NCI-H446 treated with DMSO at 0.1 percent for 48 hours (cell line): ENCODE data around the gene CPTP.
"Not testable (repeated sequence)": the region's sequence is repeated elsewhere in the genome, so short reads cannot be mapped to it uniquely, and the experiment has no call there.

Source experiments
- DNase-seq: peaks from one replicate; lab custom pipeline; 2025; lab: John Stamatoyannopoulos, UW

Gene CPTP

DNA sequence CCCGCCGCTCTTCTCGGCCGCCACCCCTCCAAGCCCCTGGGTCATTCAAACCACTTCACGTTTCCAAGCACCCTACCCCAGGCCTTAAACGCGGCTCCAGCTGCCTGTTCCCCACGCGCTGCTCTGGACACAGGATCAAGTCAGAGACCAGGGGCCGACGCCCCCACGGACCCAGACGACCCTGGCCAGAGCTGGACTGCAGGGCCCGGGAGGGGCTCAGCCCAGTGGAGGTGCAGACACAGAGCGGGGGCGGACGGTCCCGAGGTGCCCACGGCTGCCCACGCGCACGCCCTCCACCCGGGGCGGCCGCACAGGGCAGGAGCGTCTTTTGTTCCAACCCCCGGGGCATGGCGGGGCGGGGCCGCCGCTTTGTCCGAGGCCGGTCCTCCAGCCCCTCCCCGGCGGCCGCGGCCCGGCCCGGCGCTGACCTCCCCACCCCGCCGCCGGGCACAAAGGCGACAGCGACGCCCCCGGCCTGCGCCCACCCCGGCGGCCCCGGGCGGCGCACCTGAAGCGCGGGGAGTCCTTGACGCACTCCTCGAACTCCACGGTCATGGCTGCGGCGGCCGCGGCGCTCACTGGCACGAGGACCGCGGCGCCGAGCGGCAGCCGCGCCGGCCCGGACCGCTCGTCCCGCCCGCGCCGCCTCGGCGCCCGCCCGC, 17.2 kb upstream of the CPTP start:
- no peak for DNase-seq

DNA sequence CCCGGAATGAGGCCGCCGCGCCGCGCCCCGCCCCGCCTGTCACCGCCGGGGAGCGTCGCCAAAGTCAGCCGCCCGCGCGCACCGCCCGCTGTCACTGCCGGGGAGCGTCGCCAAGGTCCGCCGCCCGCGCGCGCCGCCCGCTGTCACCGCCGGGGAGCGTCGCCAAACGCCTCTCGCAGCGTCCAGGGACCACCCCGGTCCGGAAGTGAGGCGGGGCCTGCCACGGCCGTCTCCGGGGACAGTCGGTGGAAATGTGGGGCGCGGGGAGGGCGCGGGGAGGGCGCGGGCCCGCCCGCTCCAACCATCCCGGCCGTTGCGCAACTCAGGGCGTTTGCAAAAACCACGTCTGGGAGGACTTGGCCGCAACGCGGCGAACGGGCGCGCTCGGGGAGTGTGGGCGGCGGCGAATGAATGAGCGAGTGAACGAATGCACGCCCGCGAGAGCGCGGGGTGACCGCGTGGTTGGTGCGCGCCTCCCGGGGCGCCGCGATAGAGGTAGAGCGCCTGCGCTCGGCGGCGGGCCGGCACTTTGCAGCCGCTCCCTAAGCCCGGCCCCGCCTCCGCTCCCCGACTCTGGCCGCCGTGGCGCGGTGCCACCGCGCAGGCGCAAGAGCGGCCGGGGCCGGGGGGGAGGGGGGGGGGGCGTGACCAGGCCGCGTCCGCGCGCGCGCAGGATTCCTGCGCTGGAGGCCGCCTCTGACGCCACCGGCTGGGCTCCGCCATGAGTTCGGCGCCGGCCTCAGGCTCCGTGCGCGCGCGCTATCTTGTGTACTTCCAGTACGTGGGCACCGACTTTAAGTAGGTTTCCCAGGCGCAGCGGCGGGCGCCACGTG, 16.5 kb upstream of the CPTP start, which contains the start of the genes ACAP3 and PUSL1:
Gene ACAP3 (minus strand): TSS at position 8 of the 833 bp plus-strand sequence. CDS start 115 bp downstream, outside the sequence.
Gene PUSL1 (plus strand): TSS at position 675 of the 833 bp plus-strand sequence. CDS start 47 bp downstream, at position 722.
- DNase-seq, result peak; percentile 91

DNA sequence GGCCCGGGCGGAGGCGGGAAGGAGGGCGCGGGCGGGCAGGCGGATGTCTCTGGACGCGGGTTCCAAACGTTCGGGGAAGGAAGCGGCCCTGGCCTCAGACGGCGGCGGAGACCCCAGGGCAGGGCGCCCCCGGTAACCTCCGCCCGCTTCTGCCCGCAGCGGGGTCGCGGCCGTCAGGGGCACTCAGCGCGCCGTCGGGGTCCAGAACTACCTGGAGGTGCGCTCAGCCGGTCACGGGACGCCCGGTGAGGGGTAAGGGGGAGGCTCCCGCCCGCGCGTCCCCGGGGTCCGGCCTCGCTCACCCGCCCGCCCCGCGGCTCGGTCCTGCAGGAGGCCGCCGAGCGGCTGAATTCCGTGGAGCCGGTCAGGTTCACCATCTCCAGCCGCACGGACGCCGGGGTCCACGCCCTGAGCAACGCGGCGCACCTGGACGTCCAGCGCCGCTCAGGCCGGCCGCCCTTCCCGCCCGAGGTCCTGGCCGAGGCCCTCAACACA, 15.8 kb upstream of the CPTP start:
- no peak for DNase-seq

DNA sequence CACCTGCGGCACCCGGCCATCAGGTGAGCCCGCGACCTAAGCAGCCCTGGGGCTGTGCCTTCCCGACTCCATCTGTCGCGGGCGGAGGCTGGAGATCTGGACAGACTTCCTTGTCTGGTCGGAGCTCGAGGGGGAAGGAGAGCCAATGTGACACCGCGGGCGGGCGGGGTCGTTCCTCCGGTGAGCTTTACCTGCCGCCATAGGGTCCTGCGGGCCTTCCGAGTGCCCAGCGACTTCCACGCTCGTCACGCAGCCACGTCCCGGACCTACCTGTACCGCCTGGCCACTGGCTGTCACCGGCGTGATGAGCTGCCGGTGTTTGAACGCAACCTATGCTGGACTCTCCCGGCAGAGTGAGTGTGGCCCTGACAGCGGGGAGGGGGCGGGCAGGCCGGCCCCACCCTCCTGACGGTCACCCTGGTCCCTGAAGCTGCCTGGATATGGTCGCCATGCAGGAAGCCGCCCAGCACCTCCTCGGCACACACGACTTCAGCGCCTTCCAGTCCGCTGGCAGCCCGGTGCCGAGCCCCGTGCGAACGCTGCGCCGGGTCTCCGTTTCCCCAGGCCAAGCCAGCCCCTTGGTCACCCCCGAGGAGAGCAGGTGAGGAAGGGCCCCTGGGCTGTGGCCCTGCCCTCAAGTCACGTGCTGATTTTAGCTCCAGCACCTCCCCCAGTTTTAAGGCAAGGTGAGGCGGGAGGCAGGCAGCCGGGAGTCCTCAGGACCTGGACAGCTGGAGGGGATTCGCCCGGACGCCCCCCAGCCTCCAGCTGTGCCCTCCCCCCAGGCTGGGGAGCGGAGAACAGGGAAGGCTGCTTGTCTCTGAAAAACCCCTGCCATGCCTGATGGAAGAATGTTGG, 15.1 kb upstream of the CPTP start:
- no peak for DNase-seq

DNA sequence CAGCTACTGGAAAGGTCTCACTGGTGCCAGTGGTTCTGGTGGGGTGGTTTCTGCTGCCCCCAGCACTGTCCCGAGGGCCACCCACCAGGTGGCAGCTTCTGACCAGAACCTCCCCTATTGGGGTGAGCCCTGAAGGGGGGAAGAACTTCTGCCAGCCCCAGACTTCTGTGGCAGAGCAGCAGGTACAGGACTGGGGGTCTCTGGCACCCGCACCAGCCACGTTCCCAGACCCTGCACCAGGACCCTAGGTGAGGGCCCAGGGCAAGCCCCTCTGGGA, 14.6 kb upstream of the CPTP start:
- DNase-seq, result no peak

- DNase-seq, result no peak
These were observed 14.0 kb upstream of the CPTP start for GRCh38 chr1:1310476-1311053.

- DNase-seq, result no peak
These were observed 13.2 kb upstream of the CPTP start for GRCh38 chr1:1311107-1312104.

DNA sequence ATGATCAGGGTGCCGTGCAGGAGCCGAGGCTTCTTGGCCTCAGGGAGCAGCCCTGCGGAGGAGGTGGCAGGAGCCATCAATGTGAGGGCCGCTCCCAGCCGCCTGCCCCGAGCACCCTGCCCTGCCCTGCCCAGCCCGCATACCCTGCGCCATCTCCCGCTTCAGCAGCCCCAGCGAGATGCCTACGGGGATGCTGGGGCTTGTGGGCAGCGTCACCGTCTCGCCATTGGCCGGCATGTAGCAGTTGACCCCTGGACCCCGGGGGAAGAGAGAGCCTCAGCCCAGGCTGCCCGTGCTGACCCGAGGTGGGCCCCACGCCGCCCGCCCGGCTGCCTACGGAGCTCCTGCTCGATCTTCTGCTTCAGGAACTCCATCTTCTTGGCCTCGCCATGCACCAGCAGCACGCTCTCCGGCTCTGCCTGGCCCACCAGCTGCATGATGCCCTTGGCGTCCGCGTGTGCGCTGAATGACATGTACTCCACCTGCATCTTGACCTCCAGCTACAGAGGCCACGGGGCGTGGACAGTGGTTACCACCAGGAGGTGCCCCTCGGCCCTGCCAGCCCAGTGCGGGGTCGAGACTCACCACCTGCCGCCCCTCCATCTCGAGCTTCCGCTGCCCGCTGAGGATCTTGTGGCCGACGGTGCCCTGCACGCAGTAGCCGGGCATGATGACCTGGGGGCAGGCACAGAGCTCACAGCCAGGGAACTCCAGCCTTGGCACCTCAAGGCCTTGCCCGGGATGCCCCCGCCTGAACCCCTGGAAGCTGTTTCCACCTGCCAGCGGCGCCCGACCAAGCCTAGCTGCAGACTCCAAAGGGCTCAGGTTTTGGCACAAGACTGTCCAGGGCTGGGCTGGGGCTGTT, 11.9 kb upstream of the CPTP start:
- DNase-seq, result no peak

DNA sequence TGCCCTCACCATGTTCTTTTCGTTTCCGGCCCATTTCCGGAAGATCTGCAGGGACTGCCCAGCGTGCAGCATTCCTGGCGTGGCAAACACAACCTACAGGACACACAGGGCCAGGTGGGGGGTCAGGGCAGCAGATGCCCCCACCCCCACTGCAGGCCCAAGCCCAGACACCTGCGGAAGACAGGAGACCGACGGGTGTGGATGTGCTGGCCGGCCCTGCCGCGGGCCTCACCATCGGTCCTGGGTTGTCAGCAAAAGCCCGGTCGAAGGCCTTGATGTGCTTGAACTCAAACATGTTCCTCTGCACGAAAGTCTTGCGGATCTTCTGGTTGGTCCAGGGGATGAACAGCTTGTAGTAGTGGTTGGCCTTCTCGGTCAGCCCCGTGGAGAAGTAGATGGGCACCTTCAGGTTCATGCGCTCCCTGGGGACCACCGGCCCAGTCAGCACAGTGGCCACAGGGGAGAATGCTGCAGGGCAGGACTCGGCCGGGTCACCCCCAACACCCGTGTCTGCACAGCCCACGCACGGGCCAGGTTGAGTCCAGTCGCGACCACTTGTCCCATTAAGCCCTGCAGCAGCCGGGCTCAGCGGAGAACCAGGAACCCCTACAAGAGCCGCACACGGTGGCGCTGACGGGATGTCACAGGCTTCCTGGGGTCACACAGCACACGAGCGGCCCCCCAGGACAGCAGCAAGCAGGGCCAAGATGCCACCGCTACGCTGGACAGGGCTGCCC, 10.9 kb upstream of the CPTP start:
- DNase-seq, result no peak

DNA sequence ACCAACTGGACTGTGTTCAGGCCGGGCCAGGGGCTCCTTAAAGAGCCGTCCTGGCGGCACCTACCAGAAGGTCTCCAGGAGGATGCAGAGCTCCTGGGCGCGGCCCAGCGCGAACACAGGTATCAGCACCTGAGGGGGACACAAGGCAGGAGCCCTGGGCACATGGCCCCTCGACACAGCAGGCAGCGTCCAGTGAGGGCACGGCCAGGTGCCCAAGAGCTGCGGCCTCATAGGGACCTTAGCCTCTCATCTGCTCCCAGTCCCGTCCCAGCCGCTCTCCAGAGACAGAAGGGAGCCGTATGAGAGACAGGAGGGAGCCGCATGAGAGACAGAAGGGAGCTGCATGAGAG, 10.4 kb upstream of the CPTP start:
- no peak for DNase-seq

DNA sequence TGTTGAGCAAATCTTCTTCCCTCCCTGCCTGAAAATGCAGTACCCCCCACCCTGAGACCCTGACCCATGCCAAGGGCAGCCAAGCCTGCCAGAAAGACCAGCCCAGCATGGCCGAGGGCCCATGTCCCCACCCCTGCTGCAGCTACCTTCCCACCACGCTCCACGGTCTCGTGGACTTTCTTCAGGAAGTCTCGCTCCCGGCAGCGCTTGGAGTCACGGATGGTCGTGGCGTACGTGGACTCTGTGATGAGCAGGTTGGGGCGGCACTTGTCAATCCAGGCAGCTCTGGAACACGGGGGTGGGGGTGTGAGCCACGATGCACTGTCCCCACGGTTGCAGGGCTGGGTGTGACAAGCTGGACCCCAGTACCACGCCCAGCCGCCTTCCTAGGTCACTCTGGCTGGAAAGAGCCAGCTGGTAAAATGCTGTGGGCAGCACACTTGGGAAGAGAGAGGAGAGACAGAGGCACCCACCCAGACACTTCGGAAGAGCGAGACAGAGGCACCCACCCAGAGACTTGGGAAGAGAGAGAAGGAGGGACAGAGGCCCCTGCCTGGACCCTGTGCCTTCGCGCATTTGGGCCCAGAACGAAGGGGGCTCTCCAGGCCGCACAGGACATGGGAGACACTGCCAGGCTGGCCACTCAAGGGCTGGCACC, 9.8 kb upstream of the CPTP start:
- no peak for DNase-seq

- DNase-seq, result no peak
These were observed 9.1 kb upstream of the CPTP start for GRCh38 chr1:1315435-1315954.

DNA sequence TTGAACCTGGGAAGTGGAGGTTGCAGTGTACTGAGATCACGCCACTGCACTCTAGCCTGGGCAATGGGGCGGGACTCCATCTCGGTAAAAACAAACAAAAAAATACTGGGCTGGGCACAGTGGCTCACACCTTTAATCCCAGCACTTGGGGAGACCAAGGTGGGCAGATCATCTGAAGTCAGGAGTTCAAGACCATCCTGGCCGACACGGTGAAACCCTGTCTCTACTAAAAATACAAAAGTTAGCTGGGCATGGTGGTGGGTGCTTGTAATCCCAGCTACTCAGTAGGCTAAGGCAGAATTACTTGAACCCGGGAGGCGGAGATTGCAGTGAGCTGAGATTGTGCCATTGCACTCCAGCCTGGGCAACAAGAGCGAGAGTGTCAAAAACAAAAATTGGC, 8.4 kb upstream of the CPTP start:
- DNase-seq, result not testable (repeated sequence)

DNA sequence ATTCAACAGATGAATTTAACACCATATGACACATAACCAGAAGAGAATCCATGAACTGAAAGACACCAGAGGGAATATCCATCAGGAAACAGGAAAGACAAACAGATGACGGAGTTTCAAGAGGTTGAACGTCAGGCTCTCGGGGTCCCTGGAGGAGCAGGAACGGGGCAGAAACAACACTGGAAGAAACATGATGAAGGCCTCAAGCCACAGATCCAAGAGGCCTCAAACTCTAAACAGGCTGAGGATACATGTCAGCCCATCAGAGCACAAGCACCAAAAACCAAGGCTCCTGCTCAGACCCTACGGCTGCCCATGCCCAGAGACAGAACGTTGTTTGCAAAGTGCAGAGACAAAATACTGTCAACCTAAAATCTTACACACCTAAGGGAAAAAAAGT, 7.2 kb upstream of the CPTP start:
- DNase-seq, result no peak

DNA sequence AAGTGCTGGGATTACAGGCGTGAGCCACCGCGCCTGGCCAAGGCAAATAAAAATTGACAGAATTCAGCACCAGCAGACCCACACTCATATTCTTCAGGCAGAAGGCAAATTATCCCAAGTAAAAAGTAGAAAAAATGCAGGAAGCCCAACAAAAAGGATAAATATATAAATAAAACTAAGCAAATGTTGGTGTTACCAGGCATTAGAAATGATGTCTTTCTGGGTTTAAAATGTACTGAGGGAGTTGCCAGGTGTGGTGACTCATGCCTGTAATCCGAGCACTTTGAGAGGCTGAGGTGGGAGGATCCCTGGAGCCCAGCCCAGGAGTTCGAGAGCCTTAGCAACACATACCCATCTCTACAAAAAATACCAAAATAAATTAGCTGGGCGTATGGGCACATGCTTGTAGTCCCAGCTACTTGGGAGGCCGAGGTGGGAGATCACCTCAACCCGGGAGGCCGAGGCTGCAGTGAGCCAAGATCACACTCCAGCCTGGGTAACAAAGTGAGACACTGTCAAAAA, 6.4 kb upstream of the CPTP start:
- peak; percentile 91 for DNase-seq

- DNase-seq, result no peak
These were observed 5.6 kb upstream of the CPTP start for GRCh38 chr1:1318777-1319645.

DNA sequence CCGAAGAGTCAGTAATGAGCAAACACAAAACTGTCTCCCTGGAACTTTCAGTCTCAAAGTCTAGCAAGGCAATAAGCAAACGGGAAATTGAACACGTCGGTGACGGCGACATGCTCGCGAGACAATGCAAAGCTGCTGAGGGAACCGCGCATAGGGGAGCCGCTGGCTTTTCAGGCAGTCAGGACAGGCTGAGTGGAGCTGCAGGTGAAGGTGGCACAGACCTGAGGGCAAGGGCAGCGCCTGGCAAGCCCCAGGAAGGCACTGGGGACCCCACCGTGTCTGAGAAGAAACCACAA, 5.0 kb upstream of the CPTP start:
- no peak for DNase-seq
